22Rv1 (cell line): ENCODE results near the gene RETREG1.

Experiments
- ZFX ChIP-seq: fragments of 450-650 bp; IDR thresholded peaks from 2 replicates; pipeline ENCODE4 v1.6.1; 2017; ENCODE audit warnings: antibody characterized with exemption, borderline replicate concordance
- TF ChIP-seq, protein P1 (sequence below): fragments of 450-650 bp; IDR thresholded peaks from 2 replicates; pipeline ENCODE4 v1.5.1; 2017; ENCODE audit warnings: mild to moderate bottlenecking

GRCh38 chr5:16625096-16625495 lies 8.3 kb upstream of the RETREG1 start:
- TF ChIP-seq, protein P1, sequence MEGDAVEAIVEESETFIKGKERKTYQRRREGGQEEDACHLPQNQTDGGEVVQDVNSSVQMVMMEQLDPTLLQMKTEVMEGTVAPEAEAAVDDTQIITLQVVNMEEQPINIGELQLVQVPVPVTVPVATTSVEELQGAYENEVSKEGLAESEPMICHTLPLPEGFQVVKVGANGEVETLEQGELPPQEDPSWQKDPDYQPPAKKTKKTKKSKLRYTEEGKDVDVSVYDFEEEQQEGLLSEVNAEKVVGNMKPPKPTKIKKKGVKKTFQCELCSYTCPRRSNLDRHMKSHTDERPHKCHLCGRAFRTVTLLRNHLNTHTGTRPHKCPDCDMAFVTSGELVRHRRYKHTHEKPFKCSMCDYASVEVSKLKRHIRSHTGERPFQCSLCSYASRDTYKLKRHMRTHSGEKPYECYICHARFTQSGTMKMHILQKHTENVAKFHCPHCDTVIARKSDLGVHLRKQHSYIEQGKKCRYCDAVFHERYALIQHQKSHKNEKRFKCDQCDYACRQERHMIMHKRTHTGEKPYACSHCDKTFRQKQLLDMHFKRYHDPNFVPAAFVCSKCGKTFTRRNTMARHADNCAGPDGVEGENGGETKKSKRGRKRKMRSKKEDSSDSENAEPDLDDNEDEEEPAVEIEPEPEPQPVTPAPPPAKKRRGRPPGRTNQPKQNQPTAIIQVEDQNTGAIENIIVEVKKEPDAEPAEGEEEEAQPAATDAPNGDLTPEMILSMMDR, result no peak
- TF ChIP-seq ZFX, result no peak
